Endodermal cell (in vitro differentiated cells): ENCODE results near the gene MRPL18. TPM values are rescaled to one million over a fixed set of nuclear protein-coding genes. Genes with fewer than 3 reads are reported as not detected.
A peak's percentile ranks its signal among the peaks of the same experiment; 100 is the strongest.

ENCODE experiments used
- DNase-seq: peaks from one replicate; pipeline ENCODE4 v3.0.0-alpha.2; 2017
- H3K27ac ChIP-seq: 2 replicates; pipeline ENCODE4 v1.5.1; 2013; ENCODE audit warnings: mild to moderate bottlenecking, low read depth, low read length, moderate library complexity
- H3K27me3 ChIP-seq: 2 replicates; pipeline ENCODE4 v1.6.1; 2013; ENCODE audit warnings: mild to moderate bottlenecking, low read length, moderate library complexity; ENCODE audit not compliant: insufficient read depth, control insufficient read depth, poor library complexity, severe bottlenecking
- H3K36me3 ChIP-seq: 2 replicates; pipeline ENCODE4 v1.7.0; 2013; ENCODE audit warnings: mild to moderate bottlenecking, low read length, moderate library complexity; ENCODE audit not compliant: control insufficient read depth, insufficient read depth
- H3K4me1 ChIP-seq: one replicate; pipeline ENCODE4 v1.7.0; 2013; ENCODE audit warnings: low read length; ENCODE audit not compliant: control insufficient read depth, insufficient read depth
- H3K4me3 ChIP-seq: 2 replicates; pipeline ENCODE4 v1.5.1; 2013; ENCODE audit warnings: mild to moderate bottlenecking, low read length, moderate library complexity
- H3K9ac ChIP-seq: 2 replicates; pipeline ENCODE4 v1.6.1; 2013; ENCODE audit warnings: mild to moderate bottlenecking, low read length, moderate library complexity; ENCODE audit not compliant: poor library complexity, severe bottlenecking; ENCODE audit errors: extremely low read depth
- H3K9me3 ChIP-seq: 2 replicates; pipeline ENCODE4 v1.6.1; 2013; ENCODE audit warnings: mild to moderate bottlenecking, low read length, moderate library complexity; ENCODE audit not compliant: control insufficient read depth
- H3K27ac Mint-ChIP-seq: 2 replicates; pipeline ENCODE4 v1.8.0; 2020; ENCODE audit warnings: mixed read lengths
- H3K27me3 Mint-ChIP-seq: 2 replicates; pipeline ENCODE4 v1.8.0; 2021; ENCODE audit warnings: mild to moderate bottlenecking, mixed read lengths; ENCODE audit not compliant: insufficient read depth
- H3K36me3 Mint-ChIP-seq: 2 replicates; pipeline ENCODE4 v1.8.0; 2020; ENCODE audit warnings: low read depth, mixed read lengths
- H3K4me1 Mint-ChIP-seq: 2 replicates; pipeline ENCODE4 v1.8.0; 2020; ENCODE audit warnings: mixed read lengths
- H3K4me3 Mint-ChIP-seq: 2 replicates; pipeline ENCODE4 v1.8.0; 2020; ENCODE audit warnings: mild to moderate bottlenecking, moderate library complexity, mixed read lengths
- H3K9me3 Mint-ChIP-seq: 2 replicates; pipeline ENCODE4 v1.8.0; 2020; ENCODE audit warnings: mild to moderate bottlenecking, mixed read lengths
- CTCF ChIP-seq: fragments of 200-600 bp; sonication (generic); conservative IDR thresholded peaks from 2 replicates; pipeline ENCODE4 v1.5.0; 2021; ENCODE audit warnings: antibody characterized with exemption, mild to moderate bottlenecking
- WGBS, 2 experiments: methylation state at CpG; one replicate each; pipeline versions ENCODE4 v1.1.5 to v1.1.7; 2013; ENCODE audit warnings: missing lambda C conversion rate in 2 of 2, mixed read lengths in 1 of 2; ENCODE audit not compliant: insufficient coverage in 1 of 2, insufficient read length in 1 of 2; 5-methylcytosine and 5-hydroxymethylcytosine counted together
- total RNA-seq, 2 donors: library from RNA; stranded (reverse); fragmentation: NEBNext Ultra II Directional in 1 of 2; extraction: Animal tissue kit (Norgen Biotek cat#: 25700) in 1 of 2; gene quantifications; 2 replicates in 1 of 2; 3 replicates in 1 of 2; pipeline ENCODE4 v1.2.1, GENCODE V29; 2021

Gene MRPL18
- total RNA-seq, 2 donors from 2014 or later = 46.7 to 56.9 TPM

GRCh38 chr6:159772196-159772595 is 18.1 kb upstream of the MRPL18 start:
- peaks cover 7% of the 10 kb centered on the region for H3K9me3 ChIP-seq
- Mint-ChIP-seq H3K27ac (no peak overlapping the region), H3K4me3 (no peak overlapping the region), H3K36me3 (peaks cover 94% of the 10 kb centered on the region), H3K4me1 (no peaks in the 10 kb centered on the region), H3K9me3 (peaks cover 16% of the 10 kb centered on the region), H3K27me3 (no peaks in the 10 kb centered on the region)
- H3K27me3 ChIP-seq = no peaks in the 10 kb centered on the region
- no peak overlapping the region for H3K27ac ChIP-seq
- H3K4me1 ChIP-seq = no peaks in the 10 kb centered on the region
- WGBS, 2 experiments = 8% methylated on average over 1 of the region's 1 CpG; no CpG with 5 or more reads in 1 of the 2 experiments
- no peak overlapping the region for H3K9ac ChIP-seq
- no peak for TF ChIP-seq CTCF
- H3K4me3 ChIP-seq = no peak overlapping the region
- peaks cover 98% of the 10 kb centered on the region for H3K36me3 ChIP-seq
- DNase-seq = no peak

GRCh38 chr6:159777240-159777904 is 12.9 kb upstream of the MRPL18 start:
- H3K9ac ChIP-seq = no peak overlapping the region
- H3K4me3 Mint-ChIP-seq = no peak overlapping the region
- H3K27me3 ChIP-seq = no peaks in the 10 kb centered on the region
- H3K27ac ChIP-seq = no peak overlapping the region
- 90 to 93% methylated on average over 7 of the region's 7 CpGs for WGBS, 2 experiments
- no peak overlapping the region for H3K4me3 ChIP-seq
- no peak for DNase-seq
- no peaks in the 10 kb centered on the region for H3K27me3 Mint-ChIP-seq
- no peaks in the 10 kb centered on the region for H3K9me3 ChIP-seq
- no peaks in the 10 kb centered on the region for H3K4me1 Mint-ChIP-seq
- no peaks in the 10 kb centered on the region for H3K4me1 ChIP-seq
- peak overlapping the region; percentile 24 for H3K27ac Mint-ChIP-seq
- H3K36me3 Mint-ChIP-seq = peaks cover 90% of the 10 kb centered on the region
- peaks cover 100% of the 10 kb centered on the region for H3K36me3 ChIP-seq
- TF ChIP-seq CTCF = no peak
- H3K9me3 Mint-ChIP-seq = no peaks in the 10 kb centered on the region

- Mint-ChIP-seq H3K27me3 (no peaks in the 10 kb centered on the region), H3K36me3 (peaks cover 90% of the 10 kb centered on the region), H3K4me3 (no peak overlapping the region), H3K9me3 (no peaks in the 10 kb centered on the region), H3K4me1 (no peaks in the 10 kb centered on the region), H3K27ac (no peak overlapping the region)
- Histone ChIP-seq H3K9me3 (no peaks in the 10 kb centered on the region), H3K4me1 (no peaks in the 10 kb centered on the region), H3K27me3 (no peaks in the 10 kb centered on the region), H3K36me3 (peaks cover 100% of the 10 kb centered on the region), H3K27ac (no peak overlapping the region), H3K4me3 (no peak overlapping the region), H3K9ac (no peak overlapping the region)
- no peak for DNase-seq
- no peak for TF ChIP-seq CTCF
- whole genome bisulfite sequencing, 2 experiments = 96 to 100% methylated on average over 1 of the region's 1 CpG
Observed at GRCh38 chr6:159778131-159778530, 12.1 kb upstream of the MRPL18 start.
